ENCODE data around the gene ANKRD40CL.

ANKRD40CL gene

DNA sequence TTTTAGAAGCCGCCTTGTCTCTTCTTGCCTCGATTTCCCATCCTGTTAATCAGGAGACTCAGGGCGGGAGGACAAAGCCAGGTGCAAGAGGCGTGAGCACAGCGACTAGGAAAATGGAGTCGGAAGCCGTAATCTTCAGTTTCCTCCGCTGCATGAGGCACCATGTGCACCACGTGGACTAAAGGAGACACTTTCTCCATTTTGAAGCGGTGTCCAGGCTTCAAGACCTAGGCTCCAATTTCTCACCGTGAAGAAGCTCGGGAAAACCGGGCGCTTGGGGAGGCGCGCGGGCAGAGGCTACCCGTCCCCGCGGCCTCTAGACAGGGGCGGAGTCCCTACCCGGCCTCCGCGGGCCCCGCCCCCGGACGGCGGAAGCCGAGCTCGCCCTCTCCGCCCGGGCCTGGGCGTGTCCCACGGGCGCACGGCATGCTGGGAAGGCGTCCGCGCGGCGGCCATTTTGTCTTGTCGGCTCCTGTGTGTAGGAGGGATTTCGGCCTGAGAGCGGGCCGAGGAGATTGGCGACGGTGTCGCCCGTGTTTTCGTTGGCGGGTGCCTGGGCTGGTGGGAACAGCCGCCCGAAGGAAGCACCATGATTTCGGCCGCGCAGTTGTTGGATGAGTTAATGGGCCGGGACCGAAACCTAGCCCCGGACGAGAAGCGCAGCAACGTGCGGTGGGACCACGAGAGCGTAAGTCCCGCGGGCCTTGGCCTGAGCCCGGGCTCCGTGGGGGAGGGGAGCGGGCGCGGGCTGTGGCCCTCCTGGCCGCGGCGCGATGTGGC lies 48.0 kb downstream of the ANKRD40CL start, which contains the start of gene LUC7L3:
Gene LUC7L3 (plus strand): TSS at position 460 of the 780 bp plus-strand sequence. CDS start 130 bp downstream, at position 590.
- in situ Hi-C loops (cut with MboI; ENCODE audit: low sequenced_read_pairs), result no loop called here

DNA sequence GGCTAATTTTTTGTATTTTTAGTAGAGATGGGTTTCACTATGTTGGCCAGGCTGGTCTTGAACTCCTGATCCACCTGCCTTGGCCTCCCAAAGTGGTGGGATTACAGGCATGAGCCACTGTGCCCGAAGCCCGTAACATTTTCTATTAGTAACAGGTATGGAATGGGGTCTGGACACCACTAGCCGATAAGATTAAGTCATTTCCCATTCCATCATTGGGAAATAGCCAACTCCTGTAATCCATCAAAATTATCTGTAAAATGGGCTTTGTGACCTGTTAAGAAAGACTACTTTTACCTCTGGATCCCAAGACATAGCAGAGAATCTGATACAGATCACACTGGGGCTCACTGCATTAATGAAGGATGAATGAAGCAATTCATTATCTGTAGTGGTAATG lies 51.8 kb downstream of the ANKRD40CL start:
- in situ Hi-C loops (cut with MboI; ENCODE audit: low sequenced_read_pairs), result no loop called here

DNA sequence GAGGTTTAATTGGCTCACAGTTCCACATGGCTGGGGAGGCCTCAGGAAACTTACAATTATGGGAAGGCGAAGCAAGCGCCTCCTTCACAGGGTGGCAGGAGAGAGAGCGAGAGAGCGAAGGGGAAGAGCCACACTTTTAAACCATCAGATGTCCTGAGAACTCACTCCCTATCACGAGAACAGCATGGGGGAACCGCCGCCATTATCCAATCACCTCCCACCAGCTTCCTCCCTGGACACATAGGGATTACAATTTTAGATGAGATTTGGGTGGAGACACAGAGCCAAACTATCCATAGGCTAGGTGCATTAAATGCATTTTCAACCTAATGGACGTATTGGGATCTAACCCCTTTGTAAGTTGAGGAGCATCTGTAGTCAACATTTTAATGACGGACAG lies 54.7 kb downstream of the ANKRD40CL start:
- in situ Hi-C loops (cut with MboI; ENCODE audit: low sequenced_read_pairs), result no loop called here

All from HL-60/S4 treated with retinoic acid at 250 ng/mL for 4 days and 3 days (cell line).